Ascending aorta (tissue), 2 donors: ENCODE data around the gene CELF2. TPM values are rescaled to one million over a fixed set of nuclear protein-coding genes. Genes with fewer than 3 reads are reported as not detected.

Experiments used
- DNase-seq, 2 donors: peaks; one replicate each; pipeline ENCODE4 v3.0.0-alpha.2; 2019; ENCODE audit warnings: low spot score in 2 of 2
- H3K27ac ChIP-seq, 2 donors: fragments of 200-600 bp; sonication (generic); one replicate each; pipeline ENCODE4 v1.5.1; 2016 to 2017; ENCODE audit warnings: mild to moderate bottlenecking in 1 of 2
- H3K27me3 ChIP-seq: fragments of 200-600 bp; sonication (generic); one replicate; pipeline ENCODE4 v1.5.1; 2017
- H3K36me3 ChIP-seq, 2 donors: fragments of 200-600 bp; sonication (generic); one replicate each; pipeline ENCODE4 v1.5.1; 2016
- H3K4me1 ChIP-seq, 2 donors: fragments of 200-600 bp; sonication (generic); one replicate each; pipeline ENCODE4 v1.5.1; 2016 to 2017; ENCODE audit warnings: mild to moderate bottlenecking in 1 of 2
- H3K4me3 ChIP-seq, 2 donors: fragments of 200-600 bp; sonication (generic); one replicate each; pipeline ENCODE4 v1.5.1; 2016 to 2017; ENCODE audit warnings: mild to moderate bottlenecking in 1 of 2
- H3K9me3 ChIP-seq, 2 donors: fragments of 200-600 bp; sonication (generic); one replicate each; pipeline ENCODE4 v1.5.1; 2016
- CTCF ChIP-seq, 3 experiments: fragments of 200-600 bp in 2 of 3; fragments of 450-650 bp in 1 of 3; sonication (generic) in 2 of 3; IDR thresholded peaks; one replicate each; pipeline ENCODE4 v1.5.1; 2016 to 2019; ENCODE audit warnings: antibody characterized with exemption in 3 of 3, mild to moderate bottlenecking in 1 of 3, moderate library complexity in 1 of 3
- intact Hi-C: fragments of 100-400 bp; cut with DNase I; formaldehyde crosslinking; loops from one replicate; pipeline ENCODE4 v1.15.1; 2023
- total RNA-seq: library from RNA; depleted of rRNA; stranded (reverse); fragments of >200 nt; gene quantifications from one replicate; pipeline ENCODE4 v1.1.0, GENCODE V29; 2016

Gene CELF2
- total RNA-seq, 1 donor from 2014 or later = 26.6 TPM

GRCh38 chr10:11265484-11265883, 247.8 kb downstream of the CELF2 start:
- H3K27me3 ChIP-seq = no peaks in the 10 kb centered on the region
- H3K4me1 ChIP-seq = peaks cover 0 to 8% of the 10 kb centered on the region in 2 donors
- no peak overlapping the region for H3K27ac ChIP-seq
- peaks cover 0 to 3% of the 10 kb centered on the region in 2 donors for H3K36me3 ChIP-seq
- intact Hi-C loops = no loop called here
- no peaks in the 10 kb centered on the region for H3K9me3 ChIP-seq
- no peak overlapping the region for H3K4me3 ChIP-seq
- no peak for TF ChIP-seq CTCF (IDR thresholded peaks at IDR 0.05)
- DNase-seq = no peak

- no peak overlapping the region for H3K27ac ChIP-seq
- peaks cover 0 to 8% of the 10 kb centered on the region in 2 donors for H3K4me1 ChIP-seq
- no peaks in the 10 kb centered on the region for H3K27me3 ChIP-seq
- peaks cover 0 to 3% of the 10 kb centered on the region in 2 donors for H3K36me3 ChIP-seq
- H3K9me3 ChIP-seq = no peaks in the 10 kb centered on the region
- no peak for TF ChIP-seq CTCF (IDR thresholded peaks at IDR 0.05)
- intact Hi-C loops = no loop called here
- no peak overlapping the region for H3K4me3 ChIP-seq
- no peak for DNase-seq
Observed at GRCh38 chr10:11266426-11266825, 248.8 kb downstream of the CELF2 start.

- peak; percentile 82 to 93 (median 90) for TF ChIP-seq CTCF (IDR thresholded peaks at IDR 0.05)
- Histone ChIP-seq H3K4me3 (no peak overlapping the region), H3K27ac (no peak overlapping the region), H3K36me3 (peaks cover 12 to 23% of the 10 kb centered on the region in 2 donors), H3K4me1 (peaks cover 0 to 4% of the 10 kb centered on the region in 2 donors), H3K27me3 (no peaks in the 10 kb centered on the region), H3K9me3 (no peaks in the 10 kb centered on the region)
- intact Hi-C loops = loop anchor here (10.0 kb wide), 1 partner anchor 1665 kb away; no protein-coding TSS in a partner anchor
- DNase-seq = peak in 1 of 2 donors; percentile 81
Observed at GRCh38 chr10:11270135-11270857, 252.6 kb downstream of the CELF2 start.

GRCh38 chr10:11270858-11271179, 253.1 kb downstream of the CELF2 start:
- no peaks in the 10 kb centered on the region for H3K9me3 ChIP-seq
- H3K4me1 ChIP-seq = peaks cover 0 to 4% of the 10 kb centered on the region in 2 donors
- no peaks in the 10 kb centered on the region for H3K27me3 ChIP-seq
- H3K36me3 ChIP-seq = peaks cover 13 to 29% of the 10 kb centered on the region in 2 donors
- H3K4me3 ChIP-seq = no peak overlapping the region
- no peak for DNase-seq
- no peak overlapping the region for H3K27ac ChIP-seq
- TF ChIP-seq CTCF (IDR thresholded peaks at IDR 0.05) = no peak
- intact Hi-C loops = loop anchor here (10.0 kb wide), 1 partner anchor 1666 kb away; no protein-coding TSS in a partner anchor

GRCh38 chr10:11272915-11273389, 255.3 kb downstream of the CELF2 start:
- H3K36me3 ChIP-seq = peaks cover 13 to 39% of the 10 kb centered on the region in 2 donors
- no peak overlapping the region for H3K4me3 ChIP-seq
- no peak for DNase-seq
- H3K27me3 ChIP-seq = no peaks in the 10 kb centered on the region
- no peak for TF ChIP-seq CTCF (IDR thresholded peaks at IDR 0.05)
- no peak overlapping the region for H3K27ac ChIP-seq
- peaks cover 0 to 4% of the 10 kb centered on the region in 2 donors for H3K4me1 ChIP-seq
- H3K9me3 ChIP-seq = no peaks in the 10 kb centered on the region
- intact Hi-C loops = loop anchor here (10.0 kb wide), 1 partner anchor 1668 kb away; no protein-coding TSS in a partner anchor
